HG03139 (cell line): Measurements from ENCODE around the gene DNAH1.

Experiments used
- ATAC-seq: cut with Tn5 transposase; IDR thresholded peaks from one replicate; pipeline ENCODE4 v1.9.1; 2021; ENCODE audit not compliant: unreplicated experiment

Gene DNAH1

GRCh38 chr3:52310861-52311575 lies 5.1 kb upstream of the DNAH1 start:
- ATAC-seq = no peak

DNA sequence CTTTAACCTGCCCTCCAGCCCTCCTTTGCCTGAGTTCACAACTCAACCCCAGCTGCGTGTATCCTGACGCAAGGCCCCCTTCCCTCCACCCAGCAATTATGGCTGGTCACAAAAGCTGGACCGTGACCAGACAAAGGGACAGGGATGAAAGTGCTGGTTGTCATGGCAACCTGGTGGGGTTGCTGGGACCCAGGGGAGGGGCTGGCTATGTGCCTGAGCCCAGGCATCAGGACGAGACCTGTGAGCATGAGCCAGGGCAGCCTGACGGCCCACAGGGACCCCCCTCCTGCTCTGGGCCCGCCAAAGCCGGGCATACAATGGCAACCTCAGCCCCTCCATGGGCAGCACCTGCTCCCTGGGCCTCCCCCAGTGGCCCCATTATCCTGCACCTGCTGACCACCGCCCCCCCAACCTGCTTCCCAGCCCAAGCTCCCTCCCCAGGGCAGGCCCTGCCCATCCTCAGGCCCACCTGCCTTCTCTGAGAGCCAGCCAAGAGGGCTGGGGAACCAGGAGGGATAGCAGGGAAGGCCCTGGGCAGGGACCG lies 4.5 kb upstream of the DNAH1 start:
- ATAC-seq = no peak

DNA sequence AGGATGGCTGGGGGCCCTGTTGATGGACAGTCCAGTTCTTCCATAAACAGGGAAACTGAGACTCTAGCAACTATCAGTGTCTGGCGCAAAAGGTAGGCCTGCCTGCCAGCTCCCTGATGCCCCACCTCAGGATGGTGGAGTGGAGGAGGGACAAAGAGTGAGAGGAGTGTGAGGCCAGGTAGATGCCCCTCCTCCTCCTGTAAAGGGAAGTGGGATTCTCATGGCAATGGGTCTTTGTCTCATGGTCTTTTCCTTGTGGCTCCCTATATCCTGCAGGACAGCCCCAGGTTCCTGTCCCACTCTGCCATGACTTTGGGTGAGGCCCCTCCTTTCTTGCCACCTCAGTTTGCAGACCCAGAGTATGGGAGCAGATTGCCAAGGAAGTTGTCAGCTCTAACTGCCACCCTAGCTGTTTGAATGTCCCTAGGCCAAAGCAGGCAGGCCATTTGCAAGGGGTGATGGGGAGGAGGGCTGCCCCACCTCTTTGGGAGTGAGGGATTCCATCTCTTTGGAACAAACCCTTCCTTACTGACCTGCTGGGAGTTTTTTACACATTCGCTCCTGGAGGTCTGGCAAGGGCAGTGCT lies 2.8 kb upstream of the DNAH1 start:
- ATAC-seq = peak; percentile 4

DNA sequence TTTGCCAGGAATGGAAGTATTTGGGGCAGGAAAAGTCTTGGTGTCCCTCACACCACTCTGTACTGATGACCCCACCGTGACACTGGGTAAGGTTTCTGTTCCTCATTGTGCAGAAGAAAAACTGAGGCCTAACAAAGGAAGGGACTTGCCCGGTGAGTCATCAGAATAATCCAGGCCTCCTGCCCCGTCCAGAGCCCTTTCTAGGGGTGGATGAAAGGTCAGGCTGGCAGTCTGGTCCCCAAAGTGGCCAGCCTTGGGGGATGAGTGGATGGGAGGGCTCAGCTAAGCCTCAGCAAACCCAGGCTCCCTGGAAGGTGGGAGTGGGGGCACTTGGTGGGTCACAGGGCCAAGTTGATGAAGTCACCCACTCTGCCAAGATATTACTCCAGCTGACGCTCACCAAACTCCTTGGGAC lies 2.3 kb upstream of the DNAH1 start:
- ATAC-seq = peak; percentile 88

GRCh38 chr3:52314489-52314888 lies 1.6 kb upstream of the DNAH1 start:
- ATAC-seq = no peak

DNA sequence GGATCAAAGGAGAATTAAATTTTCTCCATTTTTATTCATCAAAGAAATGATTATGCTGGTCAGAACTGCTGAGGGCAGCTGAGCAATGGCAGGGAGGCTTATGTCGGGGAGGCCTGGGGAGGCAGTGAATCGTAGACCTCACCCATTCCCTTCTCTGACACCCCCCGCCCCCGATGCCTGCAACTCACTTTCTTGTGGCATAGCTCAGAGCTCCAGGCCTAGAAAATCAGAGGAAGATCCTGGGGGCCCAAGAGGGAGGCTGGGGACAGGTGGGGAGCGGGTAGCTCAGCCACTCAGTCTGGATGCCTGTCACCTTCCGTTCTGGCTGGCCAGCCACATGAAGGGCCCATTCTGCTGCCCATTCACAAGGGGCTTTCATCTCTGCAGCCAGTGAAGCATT lies 1.1 kb upstream of the DNAH1 start:
- no peak for ATAC-seq

DNA sequence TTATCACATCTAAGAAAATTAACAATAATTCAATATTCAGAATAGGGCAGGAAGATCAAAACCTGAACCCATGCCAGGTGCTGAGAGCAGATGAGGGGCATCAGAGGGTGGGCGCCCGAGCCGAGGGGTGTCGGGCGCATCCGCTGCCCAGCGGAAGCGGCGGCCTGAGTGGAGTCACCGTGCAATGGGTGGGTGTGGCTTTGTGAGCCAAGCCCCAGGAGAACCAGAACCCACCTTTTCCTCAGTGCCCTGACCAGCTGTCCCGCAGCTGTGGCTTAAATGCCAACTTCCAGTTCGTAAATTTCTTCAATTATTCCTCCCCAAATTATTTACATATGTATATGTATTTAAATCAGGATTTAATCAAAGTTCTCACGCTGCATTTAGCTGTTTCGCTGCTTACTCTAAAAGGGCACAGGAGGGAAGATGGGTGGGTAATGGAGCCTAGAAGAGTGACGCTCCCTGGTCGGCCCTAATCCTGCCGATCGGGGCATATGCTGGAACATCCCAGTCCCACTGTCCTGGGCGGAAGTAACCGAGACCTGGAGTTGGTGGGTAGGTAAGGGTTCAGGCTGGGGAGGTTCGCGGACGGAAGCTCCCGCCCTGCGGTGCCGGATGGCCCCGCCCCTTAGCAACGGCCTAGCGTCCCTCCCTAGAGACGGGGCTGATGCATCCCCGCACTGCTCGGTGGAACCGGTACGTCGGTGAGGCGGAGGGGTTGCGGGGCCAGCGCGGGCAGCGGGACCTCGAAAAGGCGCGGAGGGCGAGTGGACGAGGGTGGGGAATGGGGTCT lies 1.3 kb downstream of the DNAH1 start:
- no peak for ATAC-seq

DNA sequence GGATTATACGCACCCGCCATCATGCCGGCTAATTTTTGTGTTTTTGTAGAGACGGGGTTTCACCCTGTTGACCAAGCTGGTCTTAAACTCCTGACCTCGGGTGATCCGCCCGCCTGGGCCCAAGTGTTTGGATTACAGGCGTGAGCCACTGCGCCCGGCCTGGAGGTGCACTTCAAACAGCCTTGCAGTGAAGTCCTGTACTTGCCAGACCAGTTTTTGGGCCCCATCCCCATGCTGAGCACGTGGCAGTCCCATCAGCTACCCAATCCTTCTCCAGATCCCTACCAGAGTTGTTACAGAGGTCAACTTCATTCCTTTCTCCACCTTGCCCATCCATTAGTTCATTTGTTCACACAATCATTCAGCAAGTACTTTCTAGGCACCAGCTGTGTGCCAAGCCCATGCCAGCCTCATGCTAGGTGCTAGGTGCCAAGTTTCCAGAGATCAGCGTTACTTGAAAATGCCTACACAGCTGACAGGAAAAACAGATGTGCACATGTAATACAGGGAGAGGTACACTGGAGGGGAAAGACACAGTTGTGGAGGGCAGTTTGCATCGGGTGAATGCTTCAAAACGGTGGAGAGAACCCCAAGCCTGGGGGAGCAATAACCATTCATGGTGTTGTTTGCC lies 2.2 kb downstream of the DNAH1 start:
- ATAC-seq = no peak

DNA sequence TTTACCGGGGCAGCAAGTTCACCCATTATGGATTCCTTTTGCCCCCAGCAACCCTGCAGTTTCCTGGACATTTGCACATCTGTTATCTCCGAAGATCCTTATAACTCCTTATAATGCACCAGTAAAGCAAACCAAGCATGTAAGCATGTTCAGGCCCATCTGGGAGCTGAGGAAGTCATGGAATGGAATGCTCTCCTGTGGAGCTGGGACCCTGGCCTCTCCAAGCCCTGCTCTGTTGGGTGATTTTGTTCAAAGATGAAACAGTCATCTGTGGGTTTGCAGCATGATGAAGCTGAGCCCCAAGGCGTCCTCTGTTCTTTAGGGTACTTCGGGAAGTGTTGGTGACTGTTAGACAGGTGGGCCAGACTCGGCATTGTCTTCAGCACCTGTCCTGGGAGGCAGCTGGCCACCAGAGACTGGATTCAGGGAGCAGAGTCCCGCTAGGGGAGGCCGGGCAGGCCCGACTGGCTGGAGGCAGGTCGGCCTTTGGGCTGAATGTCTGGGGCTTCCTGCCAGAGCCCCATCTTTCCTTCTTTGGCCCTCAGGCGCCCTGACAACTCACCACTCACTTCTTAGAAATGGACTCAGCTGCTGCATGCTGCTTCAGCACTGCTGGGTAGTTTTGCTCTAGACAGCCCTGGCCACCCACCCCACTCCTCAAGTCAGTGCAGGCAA lies 3.9 kb downstream of the DNAH1 start:
- ATAC-seq = no peak

DNA sequence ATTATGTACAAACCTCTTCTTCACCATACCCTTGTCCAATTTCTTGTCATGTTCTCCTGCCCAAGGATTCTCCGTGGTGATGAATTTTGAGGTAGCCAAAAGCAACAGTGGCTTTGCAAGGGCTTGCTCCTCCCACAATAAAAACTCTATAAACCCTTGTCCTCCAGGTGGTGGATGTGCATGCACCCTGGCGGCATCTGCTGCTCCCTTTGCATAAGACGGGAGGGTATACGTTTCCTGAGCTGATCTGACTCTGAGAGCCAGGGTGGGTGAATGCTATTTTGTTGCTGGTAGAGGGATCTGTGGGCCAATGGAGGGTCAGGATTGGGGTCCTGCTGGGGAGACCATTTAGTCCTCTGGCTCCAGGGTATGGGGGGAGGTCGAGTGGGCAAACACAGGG lies 5.4 kb downstream of the DNAH1 start:
- no peak for ATAC-seq

DNA sequence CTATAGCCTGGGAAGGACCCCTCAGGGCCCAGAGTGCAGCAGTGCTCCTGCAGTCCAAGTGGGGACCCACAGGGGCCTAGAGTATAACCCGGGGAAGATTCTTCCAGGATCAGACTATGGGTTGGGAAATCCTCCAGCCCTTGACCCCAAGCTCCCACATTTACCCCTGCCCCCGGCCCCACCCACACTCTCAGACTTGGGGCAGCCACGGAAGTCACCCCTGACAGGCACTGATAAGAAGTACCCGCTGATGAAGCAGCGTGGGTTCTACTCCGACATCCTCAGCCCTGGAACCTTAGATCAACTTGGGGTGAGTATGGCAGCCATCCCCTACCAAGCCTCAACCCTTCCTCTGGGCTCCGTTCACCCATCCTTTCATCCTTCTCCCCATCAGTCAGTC lies 6.3 kb downstream of the DNAH1 start:
- no peak for ATAC-seq

DNA sequence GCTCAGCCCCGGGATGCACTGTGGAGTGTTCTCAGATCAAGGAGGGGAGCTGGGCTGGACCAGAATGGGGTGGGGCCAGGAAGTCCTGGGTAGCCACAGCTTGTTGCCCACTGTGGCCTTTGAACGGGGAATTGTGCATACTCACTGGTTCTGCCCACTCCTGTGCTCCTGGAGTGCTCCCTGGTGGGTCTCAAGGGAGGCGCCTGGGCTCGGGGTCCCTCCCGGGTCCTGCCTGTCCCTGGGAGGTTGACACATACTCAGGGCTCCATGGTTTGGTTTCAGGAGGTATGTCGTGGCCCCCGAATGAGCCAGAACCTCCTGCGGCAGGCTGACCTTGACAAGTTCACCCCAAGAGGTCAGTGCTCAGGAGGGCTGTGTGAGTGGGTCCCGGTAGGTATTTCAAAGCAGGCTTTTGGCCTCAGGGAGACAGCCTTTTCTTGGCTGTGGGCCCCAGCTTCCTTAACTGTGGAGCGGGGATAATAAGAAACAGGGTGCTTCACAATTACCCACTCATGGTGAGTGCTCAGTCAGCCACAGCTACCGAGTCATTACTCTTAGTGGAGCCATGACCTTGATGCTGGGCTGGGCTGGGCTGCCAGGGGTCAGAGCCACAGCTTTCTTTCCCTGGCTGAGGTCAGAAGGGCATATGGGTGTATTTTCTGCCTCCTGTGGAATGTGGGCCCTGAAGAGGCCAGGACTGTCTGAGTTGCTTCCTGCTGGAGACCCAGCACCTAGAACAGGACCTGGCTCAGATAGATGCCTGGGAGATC lies 7.6 kb downstream of the DNAH1 start:
- no peak for ATAC-seq

DNA sequence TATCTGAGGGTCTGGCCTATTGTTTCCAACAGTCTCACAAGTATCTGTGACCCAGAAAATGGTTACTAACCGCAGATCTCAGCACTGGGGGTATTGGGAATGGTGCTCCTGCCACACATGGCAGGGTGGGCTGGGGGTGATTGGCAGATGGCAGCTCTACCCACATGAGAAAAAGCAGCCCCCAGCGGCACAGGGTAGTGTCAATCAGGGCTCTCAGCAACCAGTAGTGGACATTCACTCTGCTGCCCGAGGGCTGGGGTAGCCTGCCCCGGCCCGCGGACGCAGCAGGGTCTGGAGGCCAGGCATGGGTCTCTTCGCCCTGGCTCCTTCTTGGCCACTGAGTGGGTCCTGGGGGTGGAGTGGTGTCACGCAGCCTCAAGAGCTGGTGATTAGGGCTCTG lies 8.6 kb downstream of the DNAH1 start:
- no peak for ATAC-seq

GRCh38 chr3:52325686-52326085 lies 9.6 kb downstream of the DNAH1 start:
- ATAC-seq = no peak

GRCh38 chr3:52326976-52327375 lies 10.9 kb downstream of the DNAH1 start:
- ATAC-seq = no peak

GRCh38 chr3:52327486-52328290 lies 11.6 kb downstream of the DNAH1 start:
- no peak for ATAC-seq

- ATAC-seq = no peak
Measured at GRCh38 chr3:52328536-52329080, 12.5 kb downstream of the DNAH1 start.

GRCh38 chr3:52330194-52330805 lies 14.2 kb downstream of the DNAH1 start:
- no peak for ATAC-seq

DNA sequence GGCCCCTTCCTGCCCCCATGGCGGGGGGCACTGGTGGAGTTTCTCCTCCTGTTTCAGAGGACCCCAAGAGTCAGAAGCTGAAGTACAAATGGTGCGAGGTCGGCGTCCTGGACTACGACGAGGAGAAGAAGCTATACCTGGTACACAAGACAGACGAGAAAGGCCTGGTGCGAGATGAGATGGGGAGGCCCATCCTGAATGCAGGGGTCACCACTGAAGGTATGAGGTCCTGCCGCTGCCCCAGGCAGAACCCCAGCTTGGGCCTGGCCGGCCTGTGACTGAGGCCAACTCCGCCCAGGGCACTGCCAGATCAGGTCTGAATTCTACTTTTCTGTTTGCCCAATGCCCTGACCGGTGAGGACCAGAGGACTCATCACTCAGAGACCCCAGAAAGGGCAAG lies 15.0 kb downstream of the DNAH1 start:
- no peak for ATAC-seq
